Gastroesophageal sphincter (tissue), 4 donors: Measurements from ENCODE around the gene RSRC1. TPM values are rescaled to one million over a fixed set of nuclear protein-coding genes. Genes with fewer than 3 reads are reported as not detected.

ENCODE experiments used
- ATAC-seq: fragments of 150-250 bp; one replicate; pipeline ENCODE4 v1.9.1; 2016; ENCODE audit warnings: mild to moderate bottlenecking, moderate library complexity
- H3K27ac ChIP-seq, 4 donors: fragments of 200-600 bp; sonication (generic) in 3 of 4; 1 replicate in 3 of 4; 2 replicates in 1 of 4; pipeline ENCODE4 v1.5.1; 2016 to 2019
- H3K27me3 ChIP-seq: fragments of 200-600 bp; sonication (generic); one replicate; pipeline ENCODE4 v1.5.1; 2019
- H3K36me3 ChIP-seq, 2 donors: fragments of 200-600 bp; sonication (generic); one replicate each; pipeline ENCODE4 v1.5.1; 2019; ENCODE audit warnings: control low read depth in 1 of 2
- H3K4me1 ChIP-seq, 3 donors: fragments of 200-600 bp; sonication (generic); 1 replicate in 2 of 3; 2 replicates in 1 of 3; pipeline ENCODE4 v1.5.1; 2016 to 2019; ENCODE audit warnings: control low read depth in 2 of 3
- H3K4me3 ChIP-seq, 2 donors: fragments of 200-600 bp; sonication (generic); one replicate each; pipeline ENCODE4 v1.5.1; 2019; ENCODE audit warnings: mild to moderate bottlenecking in 1 of 2, moderate library complexity in 1 of 2
- H3K9me3 ChIP-seq, 3 donors: fragments of 200-600 bp; sonication (generic); one replicate each; pipeline ENCODE4 v1.5.1; 2017 to 2019; ENCODE audit warnings: control low read depth in 2 of 3
- CTCF ChIP-seq, 4 experiments: fragments of 200-600 bp in 2 of 4; fragments of 450-650 bp in 2 of 4; sonication (generic) in 1 of 4; IDR thresholded peaks; one replicate each; pipeline ENCODE4 v1.5.1; 2017 to 2019; ENCODE audit warnings: antibody characterized with exemption in 4 of 4, mild to moderate bottlenecking in 2 of 4, moderate library complexity in 2 of 4
- EP300 ChIP-seq: sonication (generic); formaldehyde crosslinking; IDR thresholded peaks from one replicate; pipeline ENCODE4 v1.6.1; 2017; ENCODE audit warnings: antibody characterized with exemption, mild to moderate bottlenecking
- POLR2A ChIP-seq, 2 donors: fragments of 450-650 bp; IDR thresholded peaks; one replicate each; pipeline ENCODE4 v1.6.1; 2017; ENCODE audit warnings: antibody characterized with exemption in 2 of 2, mild to moderate bottlenecking in 2 of 2, moderate library complexity in 1 of 2
- POLR2AphosphoS5 ChIP-seq: sonication (generic); formaldehyde crosslinking; IDR thresholded peaks from one replicate; pipeline ENCODE4 v1.6.1; 2017; ENCODE audit warnings: antibody characterized with exemption
- WGBS, 2 donors: methylation state at CpG; one replicate each; pipeline ENCODE4 v1.1.5; 2018; ENCODE audit warnings: low coverage in 1 of 2; 5-methylcytosine and 5-hydroxymethylcytosine counted together
- total RNA-seq, 4 donors: library from RNA; depleted of rRNA; stranded (reverse); fragments of >200 nt; gene quantifications; one replicate each; pipeline ENCODE4 v1.1.0, GENCODE V29; 2016

RSRC1 gene
- total RNA-seq, 4 donors from 2014 or later, result 40.6 to 66.0 (median 43.9) TPM

- WGBS, 2 donors, result 52 to 67% methylated on average over 1 of the region's 1 CpG
These were observed 464.8 kb downstream of the RSRC1 start for GRCh38 chr3:158574646-158575045.

GRCh38 chr3:158590223-158590622, 480.3 kb downstream of the RSRC1 start:
- TF ChIP-seq EP300, result no peak
- no peak for TF ChIP-seq POLR2A (IDR thresholded peaks at IDR 0.05)
- TF ChIP-seq POLR2AphosphoS5, result no peak
- TF ChIP-seq CTCF (IDR thresholded peaks at IDR 0.05), result no peak
- Histone ChIP-seq H3K4me3 (no peak overlapping the region), H3K9me3 (no peaks in the 10 kb centered on the region), H3K4me1 (no peaks in the 10 kb centered on the region), H3K27me3 (no peaks in the 10 kb centered on the region), H3K36me3 (peaks cover 0 to 11% of the 10 kb centered on the region in 2 donors), H3K27ac (no peak overlapping the region)
- ATAC-seq, result no peak

More at GRCh38 chr3:158574646-158575045, 464.8 kb downstream of the RSRC1 start:
- no peak overlapping the region for H3K27ac ChIP-seq
- H3K4me3 ChIP-seq, result no peak overlapping the region
- no peak for TF ChIP-seq CTCF (IDR thresholded peaks at IDR 0.05)
- no peak for TF ChIP-seq POLR2AphosphoS5
- TF ChIP-seq EP300, result no peak
- no peak for TF ChIP-seq POLR2A (IDR thresholded peaks at IDR 0.05)
- H3K27me3 ChIP-seq, result no peaks in the 10 kb centered on the region
- no peaks in the 10 kb centered on the region for H3K36me3 ChIP-seq
- H3K4me1 ChIP-seq, result peaks cover 3 to 23% (median 5%) of the 10 kb centered on the region in 3 donors
- H3K9me3 ChIP-seq, result no peaks in the 10 kb centered on the region
- ATAC-seq, result no peak

Other genes with a start within 250 kb of the RSRC1 start
- gene SHOX2, start 3.7 kb upstream of the RSRC1 start, total RNA-seq, result 1 to 10 TPM in 1 of 4 donors, under 1 TPM in 3; 0.10 to 3.2 (median 0.35) TPM